ENCODE measurements around the gene SHROOM3.
"Not testable (repeated sequence)": the region's sequence is repeated elsewhere in the genome, so short reads cannot be mapped to it uniquely, and the experiment has no call there.

SHROOM3 gene

DNA sequence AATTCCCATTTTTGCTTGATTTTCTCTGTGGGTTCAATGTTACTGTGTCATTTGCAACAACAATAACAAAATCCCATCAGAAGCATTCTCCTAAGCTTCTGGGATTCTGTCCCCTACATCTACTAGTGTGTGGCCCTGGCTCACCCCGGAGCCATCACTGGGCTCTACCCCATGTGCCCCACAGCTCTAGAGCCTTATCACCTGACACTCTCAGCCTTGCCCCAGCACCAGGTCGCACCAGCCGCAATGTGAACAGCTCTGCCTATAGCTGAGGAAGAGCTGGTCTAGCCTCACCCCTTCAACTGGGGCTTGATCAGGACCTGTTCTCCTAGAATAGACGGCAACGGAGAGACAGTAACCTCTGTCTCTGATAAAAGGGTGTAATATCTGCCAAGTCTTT lies 161.7 kb downstream of the SHROOM3 start:
- DNase-seq: no peak

DNA sequence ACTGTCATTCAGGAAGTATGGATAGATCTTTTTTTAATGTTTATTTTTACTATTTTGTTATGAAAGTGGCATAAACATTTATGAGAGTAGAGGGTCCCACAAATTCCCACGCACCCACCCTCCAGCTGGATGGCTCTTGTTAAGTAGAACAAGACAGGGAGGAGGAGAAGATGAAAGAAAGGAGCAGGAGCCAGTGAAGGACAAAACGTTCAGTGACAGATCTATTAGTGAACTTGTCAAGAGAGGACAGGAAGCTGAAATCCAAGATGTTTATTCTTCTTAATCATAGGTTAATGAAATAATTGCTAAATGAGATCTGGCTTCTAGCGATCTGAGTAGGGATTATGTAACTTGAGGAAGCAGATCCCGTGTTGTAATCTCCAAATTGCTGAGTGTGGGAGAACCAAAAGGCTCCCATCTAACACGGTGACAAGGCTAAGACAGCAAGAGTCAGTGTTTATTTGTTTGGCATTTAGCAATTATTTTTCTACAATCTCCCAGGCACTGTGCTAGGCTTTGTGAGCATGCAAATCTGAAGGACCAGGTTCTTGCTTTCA lies 162.5 kb downstream of the SHROOM3 start:
- no peak for DNase-seq

DNA sequence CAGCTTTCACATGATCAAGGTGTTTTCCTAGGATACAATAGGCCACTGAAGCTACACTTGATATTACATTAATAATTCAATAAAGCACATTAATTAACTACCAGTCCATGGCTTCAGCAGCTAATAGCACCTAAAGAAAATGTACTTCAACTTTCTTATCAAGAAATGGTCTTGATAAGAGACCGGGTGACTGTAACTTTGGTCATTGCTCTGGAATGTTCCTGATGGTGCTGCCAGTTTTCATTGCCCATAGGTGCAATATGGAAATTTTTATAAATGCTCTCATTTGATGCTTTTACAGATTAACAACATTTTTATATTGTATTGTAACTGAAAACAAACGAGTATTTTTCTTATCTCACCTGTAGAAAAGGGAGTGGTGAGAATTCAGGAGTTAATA lies 165.4 kb downstream of the SHROOM3 start:
- no peak for DNase-seq

DNA sequence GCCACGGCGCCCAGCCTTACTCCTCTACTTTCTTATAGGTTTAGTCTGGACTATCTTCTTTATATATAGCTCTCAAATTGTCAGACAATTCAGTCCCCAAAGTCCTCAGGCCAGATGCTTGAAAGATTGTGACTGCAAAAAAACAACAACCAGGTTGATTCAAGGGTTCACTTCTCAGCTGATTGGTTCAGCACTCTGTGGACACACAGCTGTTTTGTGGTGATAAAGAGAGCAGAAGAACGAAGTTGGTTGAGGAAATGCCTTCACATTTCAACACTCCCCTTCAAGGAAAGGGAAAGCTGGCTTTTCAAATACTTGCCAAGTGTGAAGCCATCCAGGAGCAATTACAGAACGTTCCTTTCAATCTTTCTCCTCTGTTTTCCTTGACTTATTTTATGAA lies 166.8 kb downstream of the SHROOM3 start:
- no peak for DNase-seq

DNA sequence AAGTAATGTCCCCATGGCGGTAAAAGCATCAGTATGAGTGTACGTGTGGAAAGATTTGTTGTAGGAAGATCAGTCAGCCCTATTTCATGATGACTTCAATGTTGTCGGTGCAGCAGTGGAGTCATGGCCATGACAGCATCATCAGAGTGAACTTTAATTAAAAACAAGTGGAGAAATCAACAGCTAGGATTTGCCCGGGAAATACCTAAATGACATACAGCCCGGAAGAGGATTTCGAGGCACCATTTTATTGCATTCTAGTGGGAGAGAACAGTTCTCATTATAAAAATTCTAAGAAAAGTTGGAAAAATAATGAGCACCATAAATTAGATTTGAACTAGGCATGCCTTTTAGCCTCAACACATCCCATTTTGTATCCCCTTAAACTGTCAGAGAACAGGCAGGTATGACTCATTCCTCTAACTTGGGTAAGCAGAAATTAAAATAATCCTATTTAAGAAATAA lies 170.1 kb downstream of the SHROOM3 start:
- no peak for DNase-seq

DNA sequence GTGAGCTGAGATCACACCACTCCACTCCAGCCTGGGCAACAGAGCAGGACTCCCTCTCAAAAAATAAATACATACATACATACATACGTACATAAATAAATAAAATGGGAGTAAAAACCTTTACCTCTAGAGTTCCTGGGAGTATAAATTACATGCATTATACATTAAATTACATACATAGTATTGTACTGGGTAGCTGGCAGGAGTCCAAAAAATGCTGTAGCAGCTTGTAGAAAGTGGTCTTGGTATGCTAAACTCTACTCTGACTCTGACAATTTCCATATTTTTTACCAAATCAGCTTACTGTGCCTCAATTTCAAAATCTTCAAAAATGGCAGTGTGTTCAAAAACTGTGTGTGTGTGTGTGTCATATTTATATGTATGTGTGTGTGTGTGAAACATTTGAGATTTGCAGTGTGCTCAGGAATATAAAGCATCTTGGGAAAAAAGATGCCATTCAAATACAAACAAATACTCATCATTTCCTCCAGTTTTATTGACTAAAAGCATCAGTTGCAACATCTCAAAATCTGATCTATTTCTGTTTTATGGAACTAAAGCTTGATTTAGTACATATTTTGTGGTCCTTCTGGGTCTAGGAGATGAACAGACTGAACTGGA lies 171.7 kb downstream of the SHROOM3 start:
- no peak for DNase-seq

DNA sequence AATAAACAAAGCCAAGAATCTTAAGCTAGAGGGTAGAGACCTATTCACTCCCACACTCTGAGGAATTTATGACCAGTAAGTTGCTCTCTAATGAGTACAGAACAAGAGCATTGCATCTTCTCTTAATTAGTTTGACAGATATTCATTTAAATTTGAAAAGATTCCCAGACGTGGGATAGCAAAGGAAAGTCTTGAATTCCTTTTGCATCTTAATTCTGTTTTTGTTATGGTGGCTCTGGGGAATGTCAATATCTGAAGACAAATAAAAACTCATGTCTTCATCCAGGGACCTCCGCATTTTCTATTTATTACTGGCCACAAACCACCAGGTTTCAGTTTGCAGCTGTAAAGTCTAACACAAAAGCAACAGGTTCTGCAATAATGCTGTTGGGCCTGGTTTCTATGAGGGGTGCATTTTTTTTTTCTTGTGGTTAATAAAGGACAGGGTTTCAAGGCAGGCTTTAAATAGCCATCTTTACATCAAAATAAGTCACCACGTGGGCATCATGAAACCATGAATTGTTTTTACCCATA lies 172.3 kb downstream of the SHROOM3 start:
- no peak for DNase-seq

DNA sequence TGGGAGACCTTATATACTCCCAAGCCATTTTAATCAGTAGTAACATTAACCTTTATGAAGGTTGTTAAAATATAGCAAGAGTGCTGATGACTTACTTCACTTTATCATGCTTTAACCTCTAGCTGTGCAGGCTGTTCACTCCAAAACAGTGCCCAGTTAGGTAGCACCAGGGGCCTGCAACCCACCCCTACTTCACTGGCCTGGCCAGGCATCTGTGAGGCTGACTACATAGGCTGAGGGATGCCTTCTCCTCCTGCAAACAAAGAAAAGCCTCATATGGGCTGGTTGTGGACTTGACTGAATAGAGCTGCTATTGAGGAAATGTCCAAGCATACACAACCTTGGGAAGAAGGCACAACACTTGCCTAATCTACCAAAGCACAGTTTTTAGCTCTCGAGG lies 172.8 kb downstream of the SHROOM3 start:
- DNase-seq: no peak

DNA sequence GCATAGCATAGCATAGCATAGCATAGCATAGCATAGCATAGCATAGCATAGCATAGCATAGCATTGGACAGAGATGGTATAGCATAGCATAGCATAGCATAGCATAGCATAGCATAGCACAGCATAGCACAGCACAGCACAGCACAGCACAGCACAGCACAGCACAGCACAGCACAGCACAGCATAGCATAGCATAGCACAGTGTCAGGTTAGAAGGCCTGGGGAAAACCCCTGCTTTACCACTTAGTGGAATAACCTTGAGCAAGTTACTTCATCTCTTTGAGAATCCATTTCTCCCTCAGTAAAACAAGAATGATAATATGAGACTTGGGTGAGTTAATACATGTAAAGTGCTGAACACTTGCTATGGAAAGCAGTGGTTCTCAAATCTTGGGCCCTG lies 173.5 kb downstream of the SHROOM3 start:
- DNase-seq: not testable (repeated sequence)

DNA sequence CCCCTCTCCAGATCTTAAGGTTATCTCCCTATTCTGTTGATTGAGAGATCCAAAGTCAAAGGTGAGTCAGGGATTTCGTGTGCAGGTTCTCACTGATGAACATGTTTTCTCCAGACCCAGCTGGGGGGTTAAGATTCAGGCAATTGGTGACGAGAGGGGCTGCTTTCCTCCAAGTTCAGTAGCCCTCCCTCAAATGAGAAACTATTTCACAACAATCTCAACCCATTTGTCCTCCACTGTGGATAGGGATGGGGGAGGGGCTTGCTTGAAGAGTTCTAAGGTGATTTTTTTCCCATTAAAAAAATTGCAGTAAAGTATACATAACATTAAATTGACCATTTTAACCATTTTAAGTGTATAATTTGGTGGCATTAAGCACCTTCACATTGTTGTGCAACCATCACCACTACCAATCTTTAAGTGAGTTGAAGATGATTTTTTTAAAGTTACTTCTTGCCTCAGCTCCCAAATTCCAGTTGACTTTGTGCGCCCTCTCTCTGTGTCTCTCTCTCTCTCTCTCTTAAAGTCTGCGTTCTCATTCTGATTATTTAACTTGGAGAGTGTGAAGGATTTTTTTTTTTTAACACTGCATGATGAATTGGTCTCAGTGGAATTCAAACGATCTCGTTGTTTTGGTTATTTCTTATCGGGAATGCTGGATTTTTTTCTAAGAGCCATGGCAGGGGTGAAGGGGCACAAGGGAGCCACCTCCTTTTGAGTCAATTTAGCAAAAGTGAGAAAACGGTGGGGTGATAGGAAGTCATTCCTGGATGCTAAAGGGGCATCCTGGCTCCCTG lies 175.9 kb downstream of the SHROOM3 start:
- no peak for DNase-seq

DNA sequence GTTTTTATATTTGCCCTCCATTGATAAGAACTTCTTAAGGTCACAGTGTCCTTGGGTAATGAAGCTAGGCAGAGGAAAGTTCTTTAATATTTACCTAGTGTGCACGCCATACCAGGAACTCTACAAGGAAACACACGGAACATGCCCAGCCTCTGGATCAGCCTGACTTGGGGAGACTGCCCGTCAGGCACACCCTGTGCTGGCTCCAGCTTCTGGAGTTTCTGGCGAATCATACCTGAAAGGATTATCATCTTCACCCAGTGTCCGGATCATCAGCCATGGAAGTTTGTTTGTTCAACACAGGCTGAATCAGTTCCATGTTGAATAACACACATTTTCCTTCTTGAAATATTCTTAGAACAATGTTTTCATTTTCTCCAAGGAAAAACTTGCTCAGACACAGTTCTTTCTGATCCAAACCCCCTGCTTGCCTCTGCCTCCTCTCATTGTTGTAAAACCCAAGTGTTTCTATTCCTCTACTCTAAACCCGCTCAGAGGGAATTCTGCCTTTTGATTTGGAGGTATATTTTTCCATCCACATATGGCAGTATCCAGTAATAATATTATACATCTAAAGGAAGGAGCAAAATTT lies 176.7 kb downstream of the SHROOM3 start:
- no peak for DNase-seq

DNA sequence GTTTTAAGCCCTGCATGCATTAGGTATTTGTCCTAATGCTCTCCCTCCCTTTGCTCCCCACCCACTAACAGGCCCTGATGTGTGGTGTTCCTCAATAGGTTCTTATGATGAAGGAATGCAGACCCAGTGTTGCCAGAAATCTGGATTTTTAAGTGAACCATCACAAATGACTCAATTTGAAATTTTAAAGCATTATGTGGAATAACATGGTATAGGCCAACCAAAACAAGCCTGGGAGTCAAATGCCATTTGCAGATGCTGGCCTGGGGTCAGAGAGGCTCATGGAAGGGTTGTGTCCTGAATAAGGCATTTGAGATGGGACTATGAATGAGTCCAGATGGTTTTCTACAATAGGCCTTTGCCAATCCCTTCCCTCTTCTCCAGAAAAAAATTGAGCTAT lies 179.6 kb downstream of the SHROOM3 start:
- DNase-seq: no peak

DNA sequence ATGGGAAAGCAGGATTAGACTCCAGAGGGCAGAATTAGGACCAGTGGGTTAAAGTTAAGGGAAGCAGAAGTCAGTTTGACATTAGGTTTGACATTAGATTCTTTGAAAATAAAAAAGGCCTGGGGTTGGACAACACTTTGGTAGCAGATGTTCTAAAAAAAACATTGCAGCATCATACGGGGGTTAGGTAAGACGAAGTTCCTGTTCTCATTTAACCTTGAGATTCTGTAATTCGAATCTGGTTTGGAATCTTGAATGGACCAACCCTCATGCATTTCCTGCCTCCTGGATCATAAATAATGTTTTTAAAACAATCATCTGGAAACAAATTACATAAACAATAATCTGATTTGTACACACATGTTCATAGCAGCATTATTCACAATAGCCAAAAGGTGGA lies 181.0 kb downstream of the SHROOM3 start:
- no peak for DNase-seq

DNA sequence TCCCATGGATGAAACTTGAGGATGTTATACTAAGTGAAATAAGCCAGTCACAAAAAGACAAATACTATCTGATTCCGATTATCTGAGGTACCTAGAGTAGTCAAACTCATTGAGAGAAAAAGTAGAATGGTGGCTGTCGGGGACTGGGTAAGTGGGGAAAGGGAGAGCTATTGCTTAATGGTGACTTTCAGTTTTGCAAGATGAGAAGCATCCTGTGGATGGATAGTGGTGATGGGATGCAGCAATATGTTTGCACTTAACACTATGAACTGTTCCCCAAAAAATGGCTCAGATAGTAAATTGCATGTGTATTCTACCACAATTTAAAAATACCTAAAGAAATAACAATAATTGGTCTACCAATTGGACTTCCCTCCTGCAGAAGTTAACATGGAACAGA lies 181.5 kb downstream of the SHROOM3 start:
- DNase-seq: no peak

DNA sequence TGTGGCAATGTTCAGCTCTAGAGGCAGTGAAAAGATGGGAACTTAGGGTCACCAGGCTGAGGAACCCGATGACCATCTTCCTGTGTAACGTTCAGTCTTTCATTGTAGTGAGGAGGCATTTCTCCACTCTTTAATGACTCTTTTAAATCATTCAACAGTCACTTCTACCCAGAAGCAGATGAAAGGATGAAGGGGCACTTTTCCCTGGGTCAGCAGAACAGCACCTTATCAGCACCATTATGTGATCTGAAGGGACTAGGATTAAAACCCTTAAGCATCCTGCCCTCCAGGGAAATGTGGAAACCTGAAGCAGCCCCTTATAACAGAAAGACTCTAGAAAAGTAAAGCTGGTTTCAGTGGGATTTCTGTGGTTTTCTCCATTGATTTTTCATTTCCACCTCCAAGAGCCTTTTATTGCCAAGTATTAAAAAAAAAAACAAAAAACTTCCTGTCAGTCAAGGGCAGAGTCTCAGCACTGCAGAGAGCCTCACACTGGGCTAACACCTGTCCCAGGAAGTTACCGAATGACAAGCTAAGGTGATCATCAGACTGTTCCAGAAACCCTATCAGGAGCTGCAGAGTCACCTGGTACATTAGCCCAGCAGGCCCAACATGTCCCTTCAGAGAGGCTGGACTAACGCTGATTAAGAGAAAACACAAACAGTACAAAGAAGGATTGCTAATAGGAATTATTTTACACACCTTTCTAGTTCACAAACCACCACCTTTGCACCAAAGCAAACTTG lies 185.9 kb downstream of the SHROOM3 start:
- no peak for DNase-seq

DNA sequence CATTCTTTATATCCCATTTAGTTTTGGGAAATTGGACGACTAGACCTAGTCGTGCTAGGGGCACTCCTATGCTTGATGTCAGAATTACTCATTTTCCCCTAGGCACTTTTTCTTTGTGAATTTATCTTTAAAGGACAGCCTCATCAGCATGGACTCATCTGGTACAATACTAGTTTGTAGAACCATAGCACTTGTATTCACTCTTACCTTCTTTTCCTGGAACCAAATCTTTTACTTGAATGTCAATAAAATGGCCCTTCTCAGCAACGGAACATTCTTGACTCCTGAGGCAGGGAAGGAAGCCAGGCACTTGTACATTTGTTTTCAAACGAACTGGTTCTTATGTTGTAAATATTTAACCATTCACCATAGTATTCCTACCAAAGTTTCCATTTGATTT lies 187.1 kb downstream of the SHROOM3 start:
- DNase-seq: no peak

DNA sequence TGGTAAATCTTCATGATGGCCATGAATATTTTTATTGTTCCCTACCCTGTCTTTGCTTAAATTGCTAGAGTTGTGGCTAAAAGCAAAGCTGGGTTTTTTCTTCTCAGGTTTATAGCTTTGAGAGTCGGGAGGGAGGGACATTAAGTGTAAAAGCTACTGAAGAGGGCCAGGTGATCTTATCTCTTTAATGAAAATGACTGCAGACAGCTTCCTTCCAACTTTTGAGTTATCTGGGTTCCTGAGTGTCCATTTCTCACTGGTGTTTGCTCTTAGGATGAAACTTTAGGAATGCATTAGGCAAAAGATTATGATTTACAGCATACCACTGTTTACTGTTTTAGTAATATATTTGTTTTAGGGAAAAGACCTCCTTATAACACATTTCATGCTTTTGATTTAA lies 187.7 kb downstream of the SHROOM3 start:
- no peak for DNase-seq

DNA sequence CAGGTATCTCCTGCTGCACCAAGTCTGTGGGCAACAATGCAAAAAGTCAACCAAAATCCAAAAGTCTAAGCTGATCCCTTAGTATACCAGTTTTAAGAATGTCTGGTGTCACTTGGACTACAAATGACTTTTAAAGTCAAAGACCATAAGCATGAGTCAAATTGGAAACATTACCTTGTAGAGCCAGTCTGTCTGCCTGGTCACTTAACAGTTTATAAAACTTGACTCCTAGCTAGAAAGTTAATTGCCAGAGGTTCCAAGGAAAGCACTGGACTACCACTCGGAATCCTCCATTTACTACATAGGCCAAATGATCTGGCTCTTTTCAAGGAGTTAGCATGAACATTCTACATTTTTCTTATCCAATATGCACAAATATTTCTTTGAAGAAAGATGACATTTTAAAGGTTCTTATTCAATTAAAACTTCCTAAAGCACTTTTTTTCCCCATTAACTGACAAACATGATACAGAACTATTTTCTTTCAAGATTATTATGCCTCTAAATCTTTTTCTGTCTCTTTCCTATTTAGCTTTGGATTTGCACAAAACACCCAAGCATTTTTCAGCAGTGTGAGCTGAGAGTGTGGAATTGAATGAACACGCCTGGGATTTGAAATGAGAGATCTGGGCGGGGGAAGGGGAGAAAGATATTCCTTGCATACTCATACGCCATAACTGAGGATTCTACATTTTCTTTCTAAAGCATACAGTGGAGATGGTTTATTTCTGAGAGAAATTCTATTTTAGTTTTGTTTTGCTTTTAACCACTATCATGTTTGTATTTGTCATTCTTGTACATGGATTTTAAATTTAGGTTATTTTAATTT lies 188.4 kb downstream of the SHROOM3 start:
- DNase-seq: no peak

DNA sequence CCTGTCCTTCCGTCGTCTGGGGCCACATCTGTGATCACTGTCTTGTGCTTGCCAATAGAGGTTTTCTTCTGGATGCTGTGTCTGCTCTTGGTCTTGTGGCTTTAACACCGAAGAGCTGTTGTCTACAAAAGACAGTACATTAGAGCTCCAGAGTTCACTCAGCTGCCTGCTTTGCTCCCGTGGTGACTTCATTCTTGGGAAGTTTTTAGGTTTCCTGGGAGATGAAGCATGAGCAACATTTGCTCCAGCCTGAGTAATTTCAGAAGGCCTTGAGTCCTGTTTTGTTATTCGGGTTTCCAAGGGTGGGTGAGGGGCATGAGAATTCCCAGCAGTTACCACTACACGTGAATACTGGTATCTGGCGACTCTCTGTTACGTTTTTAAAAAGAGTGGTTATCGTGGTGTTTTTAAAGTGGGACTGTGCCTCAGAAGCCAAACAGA lies 189.2 kb downstream of the SHROOM3 start:
- DNase-seq: no peak

DNA sequence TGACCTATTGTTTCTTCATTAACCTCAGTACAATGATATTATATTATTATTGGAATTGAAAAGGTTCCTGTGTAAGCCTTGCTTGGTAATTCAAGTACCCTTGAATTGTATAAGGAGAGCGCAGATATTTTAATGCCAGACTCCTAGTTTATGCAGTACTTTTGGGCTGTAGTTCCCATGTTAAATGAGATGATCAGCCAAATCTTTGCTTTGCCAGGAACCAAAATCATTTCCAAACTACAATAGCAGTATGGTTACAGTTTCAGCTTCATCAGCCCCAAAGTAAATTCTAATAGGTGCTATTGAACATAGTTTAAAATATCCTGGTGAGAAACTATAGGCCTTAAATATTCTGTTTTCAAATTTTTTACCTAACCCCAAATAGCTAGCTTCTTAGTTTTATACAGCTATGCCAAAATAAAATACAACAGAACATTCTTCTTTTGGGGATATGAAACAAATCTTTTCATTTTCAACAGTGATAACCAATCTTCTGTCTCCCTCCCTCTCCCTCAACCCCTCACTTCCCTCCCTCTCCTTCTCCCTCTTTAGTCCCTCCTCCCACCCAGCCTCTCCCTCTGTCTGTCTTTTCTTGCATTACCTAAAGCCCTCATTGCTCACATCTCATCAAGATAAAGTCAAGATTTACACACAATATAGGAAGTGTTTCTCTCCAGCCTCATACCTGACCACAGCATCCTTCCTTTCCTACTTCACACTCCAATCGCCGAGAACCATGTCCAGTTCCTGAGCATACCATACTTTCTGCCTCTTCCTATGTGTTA lies 190.1 kb downstream of the SHROOM3 start:
- no peak for DNase-seq

Measured in SHP77 treated with DMSO at 0.1 percent for 48 hours (cell line).